ENCODE results near the gene TSPAN9. TPM values are rescaled to one million over a fixed set of nuclear protein-coding genes. Genes with fewer than 3 reads are reported as not detected.

TSPAN9 gene
- total and polyA plus RNA-seq, 4 experiments from 2014 or later: 0.67 to 0.84 TPM; not detected in 2

GRCh38 chr12:3133405-3133783, 56.2 kb downstream of the TSPAN9 start:
- ChIA-PET POLR2A (ENCODE audit: partially characterized antibody) (no interaction called here), CTCF (ENCODE audit: partially characterized antibody) (interaction anchor here (0.9 to 1.2 kb wide), 2 partner anchors 69 to 141 kb away, joined by 3 to 5 read pairs; no protein-coding TSS in a partner anchor)
- no peak for DNase-seq
- no peaks in the 10 kb centered on the region for H3K9me3 ChIP-seq (ENCODE audit: control insufficient read depth in 1 of 2, low read length in 2 of 2)
- Mint-ChIP-seq H3K27ac (no peak overlapping the region), H3K36me3 (no peaks in the 10 kb centered on the region), H3K9me3 (peaks cover 0 to 5% (median 2%) of the 10 kb centered on the region in 8 donors), H3K27me3 (peaks cover 22 to 31% of the 10 kb centered on the region in 2 donors), H3K4me1 (peaks cover 10 to 23% (median 16%) of the 10 kb centered on the region in 4 donors), H3K4me3 (no peak overlapping the region)
- H3K4me3 ChIP-seq (ENCODE audit: low read length in 2 of 2): no peak overlapping the region
- no peaks in the 10 kb centered on the region for H3K36me3 ChIP-seq (ENCODE audit: insufficient read depth, low read length)
- intact Hi-C loops (cut with micrococcal nuclease): no loop called here
- no peaks in the 10 kb centered on the region for H3K27me3 ChIP-seq (ENCODE audit: insufficient read depth, low read length)
- H3K4me1 ChIP-seq (ENCODE audit: insufficient read depth, low read length): peaks cover 15% of the 10 kb centered on the region
- H3K27ac ChIP-seq (ENCODE audit: low read depth, low read length): no peak overlapping the region

- Mint-ChIP-seq H3K9me3 (peaks cover 0 to 3% (median under 1%) of the 10 kb centered on the region in 8 donors), H3K27me3 (peaks cover 22 to 29% of the 10 kb centered on the region in 2 donors), H3K27ac (no peak overlapping the region), H3K4me3 (no peak overlapping the region), H3K36me3 (no peaks in the 10 kb centered on the region), H3K4me1 (peaks cover 9 to 20% (median 14%) of the 10 kb centered on the region in 4 donors)
- no peak for DNase-seq
- no peaks in the 10 kb centered on the region for H3K36me3 ChIP-seq (ENCODE audit: insufficient read depth, low read length)
- H3K4me3 ChIP-seq (ENCODE audit: low read length in 2 of 2): no peak overlapping the region
- intact Hi-C loops (cut with micrococcal nuclease): loop anchor here (2.0 kb wide), 1 partner anchor 69 kb away; no protein-coding TSS in a partner anchor
- ChIA-PET CTCF (ENCODE audit: partially characterized antibody) (interaction anchor here (0.9 to 1.7 kb wide), 5 partner anchors 9 to 140 kb away, joined by 3 to 10 read pairs (median 5); no protein-coding TSS in a partner anchor), POLR2A (ENCODE audit: partially characterized antibody) (no interaction called here)
- no peaks in the 10 kb centered on the region for H3K9me3 ChIP-seq (ENCODE audit: control insufficient read depth in 1 of 2, low read length in 2 of 2)
- H3K27me3 ChIP-seq (ENCODE audit: insufficient read depth, low read length): no peaks in the 10 kb centered on the region
- peaks cover 14% of the 10 kb centered on the region for H3K4me1 ChIP-seq (ENCODE audit: insufficient read depth, low read length)
- H3K27ac ChIP-seq (ENCODE audit: low read depth, low read length): no peak overlapping the region
These were observed 56.9 kb downstream of the TSPAN9 start for GRCh38 chr12:3134126-3134525.

GRCh38 chr12:3134526-3135135, 57.5 kb downstream of the TSPAN9 start:
- CTCF ChIA-PET (ENCODE audit: partially characterized antibody): interaction anchor here (0.8 to 3.4 kb wide), 12 partner anchors 9 to 166 kb away, joined by 3 to 20 read pairs (median 4); no protein-coding TSS in a partner anchor
- intact Hi-C loops (cut with micrococcal nuclease): loop anchor here (2.0 kb wide), 1 partner anchor 68 kb away; no protein-coding TSS in a partner anchor
- H3K27me3 Mint-ChIP-seq: peaks cover 22 to 25% of the 10 kb centered on the region in 2 donors
- Histone ChIP-seq H3K4me1 (ENCODE audit: insufficient read depth, low read length) (peaks cover 9% of the 10 kb centered on the region), H3K9me3 (ENCODE audit: control insufficient read depth in 1 of 2, low read length in 2 of 2) (no peaks in the 10 kb centered on the region), H3K36me3 (ENCODE audit: insufficient read depth, low read length) (no peaks in the 10 kb centered on the region), H3K27me3 (ENCODE audit: insufficient read depth, low read length) (no peaks in the 10 kb centered on the region), H3K4me3 (ENCODE audit: low read length in 2 of 2) (no peak overlapping the region), H3K27ac (ENCODE audit: low read depth, low read length) (no peak overlapping the region)
- peaks cover 4 to 15% (median 9%) of the 10 kb centered on the region in 4 donors for H3K4me1 Mint-ChIP-seq
- no peaks in the 10 kb centered on the region for H3K9me3 Mint-ChIP-seq
- no peak overlapping the region for H3K4me3 Mint-ChIP-seq
- POLR2A ChIA-PET (ENCODE audit: partially characterized antibody): no interaction called here
- H3K27ac Mint-ChIP-seq: no peak overlapping the region
- no peak for DNase-seq
- H3K36me3 Mint-ChIP-seq: no peaks in the 10 kb centered on the region

- intact Hi-C loops (cut with micrococcal nuclease): loop anchor here (2.0 kb wide), 1 partner anchor 67 kb away; no protein-coding TSS in a partner anchor
- Mint-ChIP-seq H3K4me3 (no peak overlapping the region), H3K27me3 (peaks cover 17 to 23% of the 10 kb centered on the region in 2 donors), H3K27ac (no peak overlapping the region), H3K4me1 (peaks cover 0 to 4% (median under 1%) of the 10 kb centered on the region in 4 donors), H3K9me3 (no peaks in the 10 kb centered on the region), H3K36me3 (no peaks in the 10 kb centered on the region)
- CTCF ChIA-PET (ENCODE audit: partially characterized antibody): interaction anchor here (0.8 to 3.4 kb wide), 14 partner anchors 8 to 164 kb away, joined by 3 to 20 read pairs (median 4); no protein-coding TSS in a partner anchor
- Histone ChIP-seq H3K27me3 (ENCODE audit: insufficient read depth, low read length) (no peaks in the 10 kb centered on the region), H3K4me3 (ENCODE audit: low read length in 2 of 2) (no peak overlapping the region), H3K9me3 (ENCODE audit: control insufficient read depth in 1 of 2, low read length in 2 of 2) (no peaks in the 10 kb centered on the region), H3K27ac (ENCODE audit: low read depth, low read length) (no peak overlapping the region), H3K36me3 (ENCODE audit: insufficient read depth, low read length) (no peaks in the 10 kb centered on the region), H3K4me1 (ENCODE audit: insufficient read depth, low read length) (no peaks in the 10 kb centered on the region)
- peak in 4 of 5 donors; percentile 29 to 46 (median 45) for DNase-seq
- POLR2A ChIA-PET (ENCODE audit: partially characterized antibody): no interaction called here
These were observed 58.6 kb downstream of the TSPAN9 start for GRCh38 chr12:3135522-3136461.

- Mint-ChIP-seq H3K4me3 (no peak overlapping the region), H3K4me1 (peaks cover 0 to under 1% (median 0%) of the 10 kb centered on the region in 4 donors), H3K36me3 (no peaks in the 10 kb centered on the region), H3K27me3 (peaks cover 13 to 19% of the 10 kb centered on the region in 2 donors), H3K27ac (no peak overlapping the region), H3K9me3 (no peaks in the 10 kb centered on the region)
- ChIA-PET POLR2A (ENCODE audit: partially characterized antibody) (no interaction called here), CTCF (ENCODE audit: partially characterized antibody) (interaction anchor here (1.0 to 3.4 kb wide), 5 partner anchors 10 to 139 kb away, joined by 3 to 20 read pairs (median 4); no protein-coding TSS in a partner anchor)
- Histone ChIP-seq H3K36me3 (ENCODE audit: insufficient read depth, low read length) (no peaks in the 10 kb centered on the region), H3K4me1 (ENCODE audit: insufficient read depth, low read length) (no peaks in the 10 kb centered on the region), H3K27me3 (ENCODE audit: insufficient read depth, low read length) (no peaks in the 10 kb centered on the region), H3K27ac (ENCODE audit: low read depth, low read length) (no peak overlapping the region), H3K9me3 (ENCODE audit: control insufficient read depth in 1 of 2, low read length in 2 of 2) (no peaks in the 10 kb centered on the region), H3K4me3 (ENCODE audit: low read length in 2 of 2) (no peak overlapping the region)
- no peak for DNase-seq
- intact Hi-C loops (cut with micrococcal nuclease): no loop called here
These were observed 59.6 kb downstream of the TSPAN9 start for GRCh38 chr12:3136641-3137267.

DNA sequence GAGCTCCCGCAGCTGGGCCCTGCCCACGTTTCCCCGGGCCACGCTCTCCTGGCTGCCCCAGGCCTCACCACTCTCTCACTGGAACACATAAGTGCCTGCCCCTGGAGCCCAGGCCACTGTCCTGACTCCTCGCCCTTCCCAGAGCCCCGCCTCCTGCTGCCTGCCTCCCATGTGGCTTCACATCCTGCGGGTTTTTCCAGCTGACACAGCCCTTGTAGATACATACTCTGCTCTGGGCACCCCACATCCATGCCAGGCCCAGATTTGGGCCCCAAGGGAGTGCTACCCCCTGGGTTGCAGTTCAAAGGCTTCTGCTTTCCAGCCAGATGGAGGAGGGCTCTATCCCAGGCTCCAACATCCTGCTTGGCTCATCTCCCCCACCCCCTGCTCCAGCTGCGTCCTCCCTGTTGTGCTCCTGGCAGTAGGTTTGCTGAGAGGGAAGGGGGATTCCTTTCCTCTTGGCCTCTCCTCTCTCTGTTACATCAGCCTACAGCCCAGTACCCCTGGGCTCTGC, 60.1 kb downstream of the TSPAN9 start:
- Mint-ChIP-seq H3K4me1 (no peaks in the 10 kb centered on the region), H3K36me3 (no peaks in the 10 kb centered on the region), H3K4me3 (no peak overlapping the region), H3K9me3 (no peaks in the 10 kb centered on the region), H3K27me3 (peaks cover 10 to 16% of the 10 kb centered on the region in 2 donors), H3K27ac (no peak overlapping the region)
- H3K4me3 ChIP-seq (ENCODE audit: low read length in 2 of 2): no peak overlapping the region
- ChIA-PET CTCF (ENCODE audit: partially characterized antibody) (interaction anchor here (1.2 to 3.4 kb wide), 4 partner anchors 13 to 139 kb away, joined by 4 to 20 read pairs (median 6); no protein-coding TSS in a partner anchor), POLR2A (ENCODE audit: partially characterized antibody) (no interaction called here)
- H3K27me3 ChIP-seq (ENCODE audit: insufficient read depth, low read length): no peaks in the 10 kb centered on the region
- no peak overlapping the region for H3K27ac ChIP-seq (ENCODE audit: low read depth, low read length)
- DNase-seq: no peak
- intact Hi-C loops (cut with micrococcal nuclease): no loop called here
- no peaks in the 10 kb centered on the region for H3K36me3 ChIP-seq (ENCODE audit: insufficient read depth, low read length)
- H3K4me1 ChIP-seq (ENCODE audit: insufficient read depth, low read length): no peaks in the 10 kb centered on the region
- H3K9me3 ChIP-seq (ENCODE audit: control insufficient read depth in 1 of 2, low read length in 2 of 2): no peaks in the 10 kb centered on the region
